Sigmoid colon (tissue), 4 donors: ENCODE measurements around the gene MYRF.

Experiments used
- CTCF ChIP-seq, 4 experiments: fragments of 450-650 bp in 3 of 4; fragments of 200-600 bp in 1 of 4; IDR thresholded peaks; one replicate each; pipeline ENCODE4 v1.5.1; 2016 to 2019; ENCODE audit warnings: antibody characterized with exemption in 4 of 4, mild to moderate bottlenecking in 3 of 4, moderate library complexity in 2 of 4
- EP300 ChIP-seq, 4 donors: sonication (generic); formaldehyde crosslinking; IDR thresholded peaks; one replicate each; pipeline ENCODE4 v1.6.1; 2017; ENCODE audit warnings: antibody characterized with exemption in 4 of 4
- POLR2AphosphoS5 ChIP-seq, 4 donors: sonication (generic); formaldehyde crosslinking; IDR thresholded peaks; one replicate each; pipeline ENCODE4 v1.6.1; 2017; ENCODE audit warnings: antibody characterized with exemption in 4 of 4

DNA sequence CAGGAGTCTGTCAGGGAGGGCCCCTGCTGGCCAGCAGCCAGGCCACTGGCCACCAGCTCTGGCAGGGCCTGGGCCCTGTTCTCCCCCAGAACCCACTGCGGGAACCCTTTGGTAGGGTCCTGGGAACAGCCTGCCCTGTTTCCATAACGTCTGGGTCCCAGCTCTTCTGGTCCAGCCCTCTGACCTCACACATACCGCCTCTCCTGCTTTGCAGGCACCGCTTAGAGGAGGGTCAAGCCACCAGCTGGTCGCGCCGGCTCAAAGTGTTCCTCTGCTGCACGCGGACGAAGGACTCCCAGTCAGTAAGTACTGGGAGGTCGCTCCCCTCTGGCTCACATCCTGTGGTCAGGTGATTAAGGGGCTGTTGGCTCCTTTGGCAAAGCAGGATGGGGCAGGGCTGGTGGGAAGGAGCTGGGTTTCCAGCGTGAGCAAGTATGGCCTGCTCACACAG, 26.6 kb upstream of the MYRF start:
- TF ChIP-seq POLR2AphosphoS5 (IDR thresholded peaks at IDR 0.05) (no peak), CTCF (IDR thresholded peaks at IDR 0.05) (no peak), EP300 (IDR thresholded peaks at IDR 0.05) (no peak)
